HCT116 (cell line): ENCODE results near the gene FBRS. TPM values are rescaled to one million over a fixed set of nuclear protein-coding genes. Genes with fewer than 3 reads are reported as not detected.

ENCODE experiments used
- ATAC-seq: fragments of 200-7000 bp; cut with Tn5 transposase; 2 replicates; pipeline ENCODE4 v1.9.1; 2020; ENCODE audit warnings: mild to moderate bottlenecking, moderate library complexity
- BruUV-seq: library from RNA; stranded (reverse); fragments of 400-500 nt; replicated peaks from 2 replicates; lab custom pipeline; 2021; lab: Mats Ljungman, UMichigan
- CTCF ChIA-PET: fragments of 300-600 bp; sonication (Branson Sonifier 250); formaldehyde crosslinking; loops from one replicate; lab custom pipeline; 2021; ENCODE audit warnings: antibody characterized with exemption; lab: Charles Lee
- POLR2A ChIA-PET: fragments of 300-600, 350-600 bp; sonication (Branson Sonifier 250); formaldehyde crosslinking; loops from one replicate; lab custom pipeline; 2021; ENCODE audit warnings: antibody characterized with exemption; lab: Charles Lee
- RAD21 ChIA-PET, 2 experiments: fragments of 300-600 bp; sonication (Branson Sonifier 250); formaldehyde crosslinking; loops; one replicate each; lab custom pipeline; 2023; ENCODE audit warnings: low total read pairs in 2 of 2; ENCODE audit not compliant: uncharacterized antibody in 2 of 2, unreplicated experiment in 2 of 2, low non-redundant PET in 1 of 2; lab: Charles Lee
- DNase-seq: peaks from one replicate; pipeline ENCODE4 v3.0.0-alpha.2; 2010; ENCODE audit warnings: low read depth, low spot score
- H2AFZ ChIP-seq: fragments of 200-600 bp; shearing (Covaris generic), sonication (generic); 2 replicates; pipeline ENCODE4 v1.6.1; 2017; ENCODE audit warnings: low read depth, mixed run types, mixed read lengths, antibody characterized with exemption, low read length; ENCODE audit not compliant: poor library complexity, severe bottlenecking
- H3K27ac ChIP-seq: 2 replicates; pipeline ENCODE4 v1.5.1; 2012; ENCODE audit warnings: low read depth, low read length
- H3K27me3 ChIP-seq: fragments of 200-600 bp; sonication (generic); 2 replicates; pipeline ENCODE4 v1.6.1; 2016; ENCODE audit warnings: mixed run types, low read length, mixed read lengths; ENCODE audit not compliant: insufficient read depth
- H3K36me3 ChIP-seq, 2 experiments: fragments of 200-500 bp in 1 of 2; fragments of 200-600 bp in 1 of 2; sonication (Bioruptor generic) in 1 of 2; sonication (generic) in 1 of 2; 2 replicates each; pipeline versions ENCODE4 v1.5.1 to v1.6.1; 2014 to 2016; ENCODE audit warnings: low read length in 2 of 2, inconsistent platforms in 1 of 2, mixed read lengths in 1 of 2, mixed run types in 1 of 2; ENCODE audit not compliant: insufficient read depth in 2 of 2, control insufficient read depth in 1 of 2
- H3K4me1 ChIP-seq, 2 experiments: fragments of 200-600 bp in 1 of 2; sonication (generic) in 1 of 2; 2 replicates each; pipeline versions ENCODE4 v1.5.1 to v1.6.1; 2012 to 2017; ENCODE audit warnings: low read length in 2 of 2, inconsistent platforms in 1 of 2, mild to moderate bottlenecking in 1 of 2, mixed read lengths in 1 of 2, mixed run types in 1 of 2, moderate library complexity in 1 of 2; ENCODE audit not compliant: insufficient read depth in 2 of 2, control insufficient read depth in 1 of 2
- H3K4me2 ChIP-seq: fragments of 200-600 bp; sonication (generic); 2 replicates; pipeline ENCODE4 v1.6.1; 2017; ENCODE audit warnings: mixed run types, low read length, mixed read lengths
- H3K4me3 ChIP-seq, 2 experiments: fragments of 200-600 bp in 1 of 2; sonication (generic) in 1 of 2; replicated peaks in 1 of 2; 2 replicates each; pipeline ENCODE4 v1.5.1; 2011 to 2016; ENCODE audit warnings: low read length in 2 of 2, control low read depth in 1 of 2, low read depth in 1 of 2, mild to moderate bottlenecking in 1 of 2, mixed read lengths in 1 of 2, mixed run types in 1 of 2
- H3K79me2 ChIP-seq: fragments of 200-600 bp; sonication (generic); 2 replicates; pipeline ENCODE4 v1.6.1; 2017; ENCODE audit warnings: mild to moderate bottlenecking, mixed run types, low read length, moderate library complexity, mixed read lengths; ENCODE audit not compliant: insufficient read depth
- H3K9ac ChIP-seq: fragments of 200-600 bp; sonication (generic); 2 replicates; pipeline ENCODE4 v1.6.1; 2016; ENCODE audit warnings: low read length, mixed read lengths
- H3K9me2 ChIP-seq: fragments of 200-600 bp; sonication (generic), shearing (Covaris generic); 2 replicates; pipeline ENCODE4 v1.6.1; 2017; ENCODE audit warnings: mixed run types, mild to moderate bottlenecking, moderate library complexity; ENCODE audit not compliant: insufficient read depth
- H3K9me3 ChIP-seq, 2 experiments: fragments of 200-500 bp in 1 of 2; fragments of 200-600 bp in 1 of 2; sonication (Bioruptor generic) in 1 of 2; sonication (generic) in 1 of 2; 2 replicates each; pipeline ENCODE4 v1.6.1; 2014 to 2017; ENCODE audit warnings: low read length in 2 of 2, mixed read lengths in 2 of 2, inconsistent platforms in 1 of 2, low read depth in 1 of 2, mild to moderate bottlenecking in 1 of 2, mixed run types in 1 of 2, moderate library complexity in 1 of 2; ENCODE audit not compliant: control insufficient read depth in 1 of 2, insufficient read depth in 1 of 2
- H4K20me1 ChIP-seq: fragments of 200-600 bp; sonication (generic), shearing (Covaris generic); 2 replicates; pipeline ENCODE4 v1.6.1; 2017; ENCODE audit warnings: mixed run types, mild to moderate bottlenecking, moderate library complexity; ENCODE audit not compliant: insufficient read depth
- CBX3 ChIP-seq: IDR thresholded peaks from 2 replicates; pipeline ENCODE4 v1.6.1; 2012; ENCODE audit warnings: low read depth
- CEBPB ChIP-seq: IDR thresholded peaks from 2 replicates; pipeline ENCODE4 v1.6.1; 2012; ENCODE audit warnings: low read depth
- ELF1 ChIP-seq: IDR thresholded peaks from 2 replicates; pipeline ENCODE4 v1.6.1; 2012; ENCODE audit warnings: low read depth, borderline replicate concordance
- EZH2phosphoT487 ChIP-seq: fragments of 200-600 bp; IDR thresholded peaks from 2 replicates; pipeline ENCODE4 v1.6.1; 2018; ENCODE audit warnings: antibody characterized with exemption, borderline replicate concordance
- JUND ChIP-seq: IDR thresholded peaks from 2 replicates; pipeline ENCODE4 v1.6.1; 2012
- POLR2A ChIP-seq: IDR thresholded peaks from 2 replicates; pipeline ENCODE4 v1.7.0; 2011; ENCODE audit warnings: borderline replicate concordance; ENCODE audit not compliant: insufficient read depth, insufficient read length; ENCODE audit errors: extremely low read depth
- RAD21 ChIP-seq: IDR thresholded peaks from 2 replicates; pipeline ENCODE4 v1.6.1; 2012; ENCODE audit warnings: low read depth, mild to moderate bottlenecking
- SIN3A ChIP-seq: IDR thresholded peaks from 2 replicates; pipeline ENCODE4 v1.6.1; 2012; ENCODE audit warnings: low read depth
- YY1 ChIP-seq: IDR thresholded peaks from 2 replicates; pipeline ENCODE4 v1.6.1; 2011; ENCODE audit warnings: low read length, low read depth, moderate library complexity, mild to moderate bottlenecking; ENCODE audit not compliant: insufficient replicate concordance; ENCODE audit errors: extremely low read depth
- ZFX ChIP-seq: fragments of 450-650 bp; IDR thresholded peaks from 2 replicates; pipeline ENCODE4 v1.6.1; 2017
- ZNF274 ChIP-seq: fragments of 200-500 bp; sonication (Bioruptor generic); IDR thresholded peaks from 2 replicates; pipeline ENCODE4 v1.6.1; 2014; ENCODE audit warnings: mild to moderate bottlenecking, low read depth, low read length, inconsistent platforms
- intact Hi-C: fragments of 100-400 bp; cut with micrococcal nuclease; formaldehyde crosslinking; loops from 2 replicates; pipeline ENCODE4 v1.10.0; 2022
- total RNA-seq: library from RNA; stranded (reverse); gene quantifications from one replicate; pipeline ENCODE4 v1.2.1, GENCODE V29; 2021; ENCODE audit not compliant: unreplicated experiment
- TF ChIP-seq, protein P1 (sequence below): IDR thresholded peaks from 2 replicates; pipeline ENCODE4 v1.6.1; 2012; ENCODE audit warnings: low read depth
- TF ChIP-seq, protein P2 (sequence below): IDR thresholded peaks from 2 replicates; pipeline ENCODE4 v1.6.1; 2012
- TF ChIP-seq, protein P3 (sequence below): IDR thresholded peaks from 2 replicates; pipeline ENCODE4 v1.6.1; 2011; ENCODE audit warnings: mild to moderate bottlenecking, low read length, moderate library complexity; ENCODE audit not compliant: insufficient replicate concordance; ENCODE audit errors: extremely low read depth
- TF ChIP-seq, protein P4 (sequence below): IDR thresholded peaks from 2 replicates; pipeline ENCODE4 v1.6.1; 2012
- TF ChIP-seq, protein P5 (sequence below), 3 experiments: fragments of 200-600 bp in 1 of 3; sonication (generic) in 1 of 3; IDR thresholded peaks in 2 of 3; conservative IDR thresholded peaks in 1 of 3; 2 replicates each; pipeline ENCODE4 v1.5.1; 2012 to 2017; ENCODE audit warnings: low read depth in 2 of 3, low read length in 2 of 3, antibody characterized with exemption in 1 of 3, borderline replicate concordance in 1 of 3, control low read depth in 1 of 3, mild to moderate bottlenecking in 1 of 3, mixed read lengths in 1 of 3, mixed run types in 1 of 3, moderate library complexity in 1 of 3; ENCODE audit not compliant: insufficient read depth in 1 of 3

The FBRS gene
- total RNA-seq, 1 experiment from 2014 or later = 65.3 TPM

DNA sequence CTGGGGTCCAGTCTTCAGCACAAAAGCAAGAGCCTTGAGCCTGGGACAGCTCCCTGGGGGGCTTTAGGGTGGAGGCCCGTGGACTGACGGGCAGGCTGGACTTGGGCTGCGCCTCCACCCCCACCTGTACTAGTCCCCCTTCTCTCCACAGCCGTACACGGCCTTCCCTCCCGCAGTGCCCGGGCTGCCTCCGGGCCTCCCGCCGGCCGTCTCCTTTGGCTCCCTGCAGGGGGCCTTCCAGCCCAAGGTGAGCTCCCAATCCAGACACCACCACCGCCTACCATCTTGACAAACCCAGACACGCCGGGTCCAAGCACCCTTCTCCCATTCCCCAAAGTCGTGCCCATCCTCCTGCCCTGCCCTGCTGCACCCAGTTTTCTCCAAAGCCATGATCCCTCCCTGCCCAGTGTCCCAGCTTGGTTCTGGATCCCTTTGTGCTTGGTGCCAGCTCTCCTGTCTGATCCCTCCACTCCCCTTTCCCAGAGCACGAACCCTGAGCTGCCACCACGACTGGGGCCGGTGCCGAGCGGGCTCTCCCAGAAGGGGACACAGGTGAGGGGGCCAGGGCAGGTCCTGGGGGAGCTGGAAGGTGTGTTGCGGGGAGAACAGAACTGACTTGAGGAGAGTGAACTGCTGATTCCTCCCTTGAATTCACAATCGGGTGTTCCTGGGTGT, 7.1 kb downstream of the FBRS start:
- DNase-seq (no peak), ATAC-seq (peak; percentile 32; the same call in 1 of the 2 replicates)
- TF ChIP-seq YY1 (no peak), ELF1 (no peak), ZFX (no peak), JUND (no peak), RAD21 (no peak), ZNF274 (no peak), CEBPB (no peak), POLR2A (no peak), EZH2phosphoT487 (no peak), SIN3A (no peak), CBX3 (no peak)
- TF ChIP-seq, protein P1, sequence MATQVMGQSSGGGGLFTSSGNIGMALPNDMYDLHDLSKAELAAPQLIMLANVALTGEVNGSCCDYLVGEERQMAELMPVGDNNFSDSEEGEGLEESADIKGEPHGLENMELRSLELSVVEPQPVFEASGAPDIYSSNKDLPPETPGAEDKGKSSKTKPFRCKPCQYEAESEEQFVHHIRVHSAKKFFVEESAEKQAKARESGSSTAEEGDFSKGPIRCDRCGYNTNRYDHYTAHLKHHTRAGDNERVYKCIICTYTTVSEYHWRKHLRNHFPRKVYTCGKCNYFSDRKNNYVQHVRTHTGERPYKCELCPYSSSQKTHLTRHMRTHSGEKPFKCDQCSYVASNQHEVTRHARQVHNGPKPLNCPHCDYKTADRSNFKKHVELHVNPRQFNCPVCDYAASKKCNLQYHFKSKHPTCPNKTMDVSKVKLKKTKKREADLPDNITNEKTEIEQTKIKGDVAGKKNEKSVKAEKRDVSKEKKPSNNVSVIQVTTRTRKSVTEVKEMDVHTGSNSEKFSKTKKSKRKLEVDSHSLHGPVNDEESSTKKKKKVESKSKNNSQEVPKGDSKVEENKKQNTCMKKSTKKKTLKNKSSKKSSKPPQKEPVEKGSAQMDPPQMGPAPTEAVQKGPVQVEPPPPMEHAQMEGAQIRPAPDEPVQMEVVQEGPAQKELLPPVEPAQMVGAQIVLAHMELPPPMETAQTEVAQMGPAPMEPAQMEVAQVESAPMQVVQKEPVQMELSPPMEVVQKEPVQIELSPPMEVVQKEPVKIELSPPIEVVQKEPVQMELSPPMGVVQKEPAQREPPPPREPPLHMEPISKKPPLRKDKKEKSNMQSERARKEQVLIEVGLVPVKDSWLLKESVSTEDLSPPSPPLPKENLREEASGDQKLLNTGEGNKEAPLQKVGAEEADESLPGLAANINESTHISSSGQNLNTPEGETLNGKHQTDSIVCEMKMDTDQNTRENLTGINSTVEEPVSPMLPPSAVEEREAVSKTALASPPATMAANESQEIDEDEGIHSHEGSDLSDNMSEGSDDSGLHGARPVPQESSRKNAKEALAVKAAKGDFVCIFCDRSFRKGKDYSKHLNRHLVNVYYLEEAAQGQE = no peak
- TF ChIP-seq, protein P2, sequence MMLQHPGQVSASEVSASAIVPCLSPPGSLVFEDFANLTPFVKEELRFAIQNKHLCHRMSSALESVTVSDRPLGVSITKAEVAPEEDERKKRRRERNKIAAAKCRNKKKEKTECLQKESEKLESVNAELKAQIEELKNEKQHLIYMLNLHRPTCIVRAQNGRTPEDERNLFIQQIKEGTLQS = no peak
- TF ChIP-seq, protein P3, sequence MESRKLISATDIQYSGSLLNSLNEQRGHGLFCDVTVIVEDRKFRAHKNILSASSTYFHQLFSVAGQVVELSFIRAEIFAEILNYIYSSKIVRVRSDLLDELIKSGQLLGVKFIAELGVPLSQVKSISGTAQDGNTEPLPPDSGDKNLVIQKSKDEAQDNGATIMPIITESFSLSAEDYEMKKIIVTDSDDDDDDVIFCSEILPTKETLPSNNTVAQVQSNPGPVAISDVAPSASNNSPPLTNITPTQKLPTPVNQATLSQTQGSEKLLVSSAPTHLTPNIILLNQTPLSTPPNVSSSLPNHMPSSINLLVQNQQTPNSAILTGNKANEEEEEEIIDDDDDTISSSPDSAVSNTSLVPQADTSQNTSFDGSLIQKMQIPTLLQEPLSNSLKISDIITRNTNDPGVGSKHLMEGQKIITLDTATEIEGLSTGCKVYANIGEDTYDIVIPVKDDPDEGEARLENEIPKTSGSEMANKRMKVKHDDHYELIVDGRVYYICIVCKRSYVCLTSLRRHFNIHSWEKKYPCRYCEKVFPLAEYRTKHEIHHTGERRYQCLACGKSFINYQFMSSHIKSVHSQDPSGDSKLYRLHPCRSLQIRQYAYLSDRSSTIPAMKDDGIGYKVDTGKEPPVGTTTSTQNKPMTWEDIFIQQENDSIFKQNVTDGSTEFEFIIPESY = no peak
- TF ChIP-seq, protein P4, sequence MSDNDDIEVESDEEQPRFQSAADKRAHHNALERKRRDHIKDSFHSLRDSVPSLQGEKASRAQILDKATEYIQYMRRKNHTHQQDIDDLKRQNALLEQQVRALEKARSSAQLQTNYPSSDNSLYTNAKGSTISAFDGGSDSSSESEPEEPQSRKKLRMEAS = no peak
- TF ChIP-seq, protein P5, sequence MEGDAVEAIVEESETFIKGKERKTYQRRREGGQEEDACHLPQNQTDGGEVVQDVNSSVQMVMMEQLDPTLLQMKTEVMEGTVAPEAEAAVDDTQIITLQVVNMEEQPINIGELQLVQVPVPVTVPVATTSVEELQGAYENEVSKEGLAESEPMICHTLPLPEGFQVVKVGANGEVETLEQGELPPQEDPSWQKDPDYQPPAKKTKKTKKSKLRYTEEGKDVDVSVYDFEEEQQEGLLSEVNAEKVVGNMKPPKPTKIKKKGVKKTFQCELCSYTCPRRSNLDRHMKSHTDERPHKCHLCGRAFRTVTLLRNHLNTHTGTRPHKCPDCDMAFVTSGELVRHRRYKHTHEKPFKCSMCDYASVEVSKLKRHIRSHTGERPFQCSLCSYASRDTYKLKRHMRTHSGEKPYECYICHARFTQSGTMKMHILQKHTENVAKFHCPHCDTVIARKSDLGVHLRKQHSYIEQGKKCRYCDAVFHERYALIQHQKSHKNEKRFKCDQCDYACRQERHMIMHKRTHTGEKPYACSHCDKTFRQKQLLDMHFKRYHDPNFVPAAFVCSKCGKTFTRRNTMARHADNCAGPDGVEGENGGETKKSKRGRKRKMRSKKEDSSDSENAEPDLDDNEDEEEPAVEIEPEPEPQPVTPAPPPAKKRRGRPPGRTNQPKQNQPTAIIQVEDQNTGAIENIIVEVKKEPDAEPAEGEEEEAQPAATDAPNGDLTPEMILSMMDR (IDR thresholded peaks at IDR 0.05 in 2 of 3, conservative IDR thresholded peaks at IDR 0.05 in 1 of 3; ENCODE audit: borderline replicate concordance in 1 of 3, insufficient read depth in 1 of 3, low read depth in 2 of 3, low read length in 2 of 3) = no peak
- Histone ChIP-seq H3K4me3 (no peak overlapping the region), H3K79me2 (peaks cover 35% of the 10 kb centered on the region), H3K27ac (peak overlapping the region; percentile 5; the same call in 1 of the 2 replicates), H3K9me3 (no peaks in the 10 kb centered on the region), H4K20me1 (no peaks in the 10 kb centered on the region), H3K4me2 (no peak overlapping the region), H3K9ac (no peak overlapping the region), H3K9me2 (no peaks in the 10 kb centered on the region), H3K36me3 (peaks cover 34 to 35% of the 10 kb centered on the region in 2 experiments), H2AFZ (no peak overlapping the region), H3K4me1 (peaks cover 9 to 10% of the 10 kb centered on the region in 2 experiments), H3K27me3 (no peaks in the 10 kb centered on the region)
- ChIA-PET CTCF (interaction anchor here (1.1 kb wide), 1 partner anchor 29 kb away, joined by 3 read pairs; no protein-coding TSS in a partner anchor), RAD21 (no interaction called here), POLR2A (no interaction called here)
- intact Hi-C loops = no loop called here
- no TSS peak for BruUV-seq
